Measurements from ENCODE around the gene GDPD3.

Gene GDPD3

DNA sequence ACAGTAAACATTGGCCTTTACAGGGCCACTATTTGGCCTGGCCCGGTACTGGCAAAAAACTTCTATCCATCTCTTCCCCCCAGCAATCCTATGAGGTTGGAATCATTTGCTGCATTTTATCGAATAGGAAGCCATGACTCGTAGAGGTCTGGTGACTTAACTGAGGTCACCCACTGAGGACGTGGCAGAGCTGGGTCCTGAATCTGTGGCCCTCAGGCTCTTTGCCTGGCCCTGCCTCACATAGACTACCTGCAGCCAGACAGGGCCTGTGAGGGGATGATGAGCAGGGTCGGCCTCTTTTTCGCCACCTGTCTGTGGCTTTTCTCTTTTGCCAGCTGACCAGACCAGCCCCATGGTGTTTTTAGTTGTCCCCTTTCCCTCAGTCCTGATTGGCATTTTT lies 35.7 kb downstream of the GDPD3 start:
- DNase-seq (ENCODE audit: low spot score), result no peak

DNA sequence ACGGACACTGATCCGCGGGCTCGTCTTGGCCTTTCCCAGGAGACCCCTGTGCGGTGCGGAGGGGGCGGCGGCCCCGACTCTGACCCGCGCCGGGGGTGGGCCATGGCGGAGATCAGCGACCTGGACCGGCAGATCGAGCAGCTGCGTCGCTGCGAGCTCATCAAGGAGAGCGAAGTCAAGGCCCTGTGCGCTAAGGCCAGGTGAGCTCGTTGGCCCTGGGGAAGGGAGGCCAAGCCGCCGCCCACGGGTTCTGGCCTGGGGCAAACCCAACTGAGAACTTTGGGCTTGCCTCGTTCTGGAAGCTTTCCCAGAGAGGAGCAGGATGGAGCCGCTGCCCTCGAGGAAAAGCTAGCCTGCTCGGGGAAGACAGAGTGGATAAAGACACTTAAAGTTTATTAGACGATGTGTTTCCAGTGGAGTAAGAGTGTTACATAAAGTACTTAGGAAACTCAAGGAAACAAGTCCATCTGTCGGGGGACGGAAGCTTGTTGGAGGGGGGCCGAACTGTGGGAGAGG lies 37.0 kb downstream of the GDPD3 start:
- peak; percentile 43 for DNase-seq (ENCODE audit: low spot score)

DNA sequence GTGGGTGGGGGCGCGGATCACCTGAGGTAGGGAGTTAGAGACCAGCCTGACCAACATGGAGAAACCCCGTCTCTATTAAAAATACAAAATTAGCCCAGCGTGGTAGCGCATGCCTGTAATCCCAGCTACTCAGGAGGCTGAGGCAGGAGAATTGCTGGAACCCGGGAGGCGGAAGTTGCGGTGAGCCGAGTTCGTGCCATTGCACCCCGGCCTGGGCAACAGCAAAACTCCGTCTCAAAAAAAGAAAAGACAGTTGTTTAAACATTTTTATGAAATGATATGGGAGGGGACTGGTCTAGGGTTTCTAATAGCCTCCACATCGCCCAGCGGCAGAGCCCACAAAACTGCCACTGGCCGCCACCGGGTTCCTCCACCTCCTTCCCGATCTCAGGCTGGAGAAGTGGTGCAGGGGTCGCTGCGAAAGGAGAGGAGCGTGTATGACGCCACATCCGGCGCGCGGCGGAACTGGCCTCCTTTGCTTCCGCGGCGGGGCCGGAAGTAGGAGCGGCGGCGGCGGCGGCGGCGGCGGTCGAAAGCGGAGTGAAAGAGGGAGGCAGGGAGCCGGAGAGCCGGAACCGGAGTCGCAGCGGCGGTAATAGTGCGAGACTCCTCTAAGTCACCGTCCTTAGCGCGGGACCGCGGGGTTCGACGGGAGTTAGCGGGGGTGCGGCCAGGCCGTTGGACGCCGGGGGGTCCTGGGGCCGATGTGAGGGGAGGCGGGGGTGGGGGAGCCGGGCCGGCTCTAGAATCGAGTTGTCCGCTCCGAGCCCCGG lies 37.6 kb downstream of the GDPD3 start, which contains the start of gene PPP4C:
Gene PPP4C (plus strand): TSS at position 492 of the 773 bp plus-strand sequence. CDS start 384 bp downstream, outside the sequence.
- DNase-seq (ENCODE audit: low spot score), result peak; percentile 90

DNA sequence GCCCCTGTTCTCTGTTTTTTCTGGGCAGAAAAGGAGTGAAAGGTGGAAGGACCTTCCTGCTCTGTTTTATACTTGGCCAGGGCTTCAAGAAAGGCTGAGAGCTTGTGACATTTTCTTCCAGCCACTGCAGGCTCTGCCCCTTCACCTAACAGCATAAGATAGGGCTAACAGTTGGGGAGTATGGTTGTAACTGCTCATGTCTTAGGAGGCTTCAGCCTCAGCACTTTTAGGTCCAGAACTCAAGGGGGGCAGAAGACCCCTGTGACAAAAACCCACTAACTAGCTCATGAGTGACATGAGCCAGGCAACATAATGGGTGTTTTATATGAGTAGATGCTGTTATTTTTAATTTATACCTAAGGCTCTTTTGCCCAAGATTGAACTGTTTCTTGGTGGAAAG lies 42.8 kb downstream of the GDPD3 start:
- DNase-seq (ENCODE audit: low spot score), result no peak

DNA sequence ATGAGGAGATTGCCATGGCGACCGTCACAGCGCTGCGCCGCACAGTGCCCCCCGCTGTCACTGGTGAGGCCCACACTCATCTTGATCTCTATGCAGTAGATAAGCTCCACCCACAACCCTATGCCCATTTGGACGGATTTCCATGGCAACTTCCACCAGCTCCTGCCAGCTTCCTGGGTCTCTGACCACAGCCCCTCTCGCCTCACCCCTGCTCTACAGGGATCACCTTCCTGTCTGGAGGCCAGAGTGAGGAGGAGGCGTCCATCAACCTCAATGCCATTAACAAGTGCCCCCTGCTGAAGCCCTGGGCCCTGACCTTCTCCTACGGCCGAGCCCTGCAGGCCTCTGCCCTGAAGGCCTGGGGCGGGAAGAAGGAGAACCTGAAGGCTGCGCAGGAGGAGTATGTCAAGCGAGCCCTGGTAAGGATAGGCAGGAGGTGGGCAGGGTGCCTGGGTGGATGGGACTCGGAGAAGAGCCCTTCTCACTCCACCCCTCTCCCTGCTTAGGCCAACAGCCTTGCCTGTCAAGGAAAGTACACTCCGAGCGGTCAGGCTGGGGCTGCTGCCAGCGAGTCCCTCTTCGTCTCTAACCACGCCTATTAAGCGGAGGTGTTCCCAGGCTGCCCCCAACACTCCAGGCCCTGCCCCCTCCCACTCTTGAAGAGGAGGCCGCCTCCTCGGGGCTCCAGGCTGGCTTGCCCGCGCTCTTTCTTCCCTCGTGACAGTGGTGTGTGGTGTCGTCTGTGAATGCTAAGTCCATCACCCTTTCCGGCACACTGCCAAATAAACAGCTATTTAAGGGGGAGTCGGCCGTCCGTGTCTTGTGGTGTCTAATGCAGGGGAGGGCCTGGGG lies 43.5 kb downstream of the GDPD3 start:
- no peak for DNase-seq (ENCODE audit: low spot score)

DNA sequence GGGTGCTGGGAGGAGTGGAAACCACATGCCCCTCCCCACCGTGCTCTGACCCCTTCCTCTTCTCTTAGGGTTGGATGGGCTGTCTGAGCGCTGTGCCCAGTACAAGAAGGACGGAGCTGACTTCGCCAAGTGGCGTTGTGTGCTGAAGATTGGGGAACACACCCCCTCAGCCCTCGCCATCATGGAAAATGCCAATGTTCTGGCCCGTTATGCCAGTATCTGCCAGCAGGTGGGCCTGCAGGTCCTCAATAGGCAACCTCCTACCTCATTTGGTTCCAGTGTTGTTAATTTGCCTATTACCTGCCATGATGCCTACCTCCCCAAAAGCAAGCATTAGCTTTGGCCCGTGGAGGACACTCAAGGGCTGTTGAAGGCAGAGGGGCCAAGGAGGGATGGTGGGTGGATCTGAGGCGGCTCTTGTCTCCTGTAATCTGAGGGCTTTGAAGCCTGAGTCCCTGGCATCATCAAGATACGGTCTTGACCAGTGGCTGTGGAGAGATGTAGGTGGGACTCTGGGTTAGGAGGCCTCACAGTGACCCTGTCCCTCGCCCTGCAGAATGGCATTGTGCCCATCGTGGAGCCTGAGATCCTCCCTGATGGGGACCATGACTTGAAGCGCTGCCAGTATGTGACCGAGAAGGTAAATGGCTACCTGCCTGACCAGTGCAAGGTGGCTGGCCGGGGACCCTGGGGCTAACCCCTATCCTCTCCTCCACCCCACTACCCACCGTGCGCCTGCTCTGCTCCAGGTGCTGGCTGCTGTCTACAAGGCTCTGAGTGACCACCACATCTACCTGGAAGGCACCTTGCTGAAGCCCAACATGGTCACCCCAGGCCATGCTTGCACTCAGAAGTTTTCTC lies 44.4 kb downstream of the GDPD3 start:
- DNase-seq (ENCODE audit: low spot score), result peak; percentile 73

DNA sequence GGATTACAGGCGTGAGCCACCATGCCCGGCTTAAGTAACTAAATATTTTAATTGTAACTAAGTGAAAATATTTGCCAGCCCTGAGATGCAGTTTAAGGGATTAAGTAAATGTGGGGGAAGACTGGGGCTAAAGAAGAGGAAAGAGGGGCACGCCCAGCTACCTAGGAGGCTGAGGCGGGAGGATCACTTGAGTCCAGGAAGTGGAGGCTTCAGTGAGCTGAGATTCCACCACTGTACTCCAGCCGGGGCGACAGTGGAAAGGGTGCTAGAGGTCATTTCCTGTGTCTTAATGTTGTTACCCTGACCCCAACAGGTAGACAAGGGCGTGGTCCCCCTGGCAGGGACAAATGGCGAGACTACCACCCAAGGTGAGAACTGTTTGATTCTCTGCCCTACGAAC lies 45.0 kb downstream of the GDPD3 start:
- DNase-seq (ENCODE audit: low spot score), result no peak

DNA sequence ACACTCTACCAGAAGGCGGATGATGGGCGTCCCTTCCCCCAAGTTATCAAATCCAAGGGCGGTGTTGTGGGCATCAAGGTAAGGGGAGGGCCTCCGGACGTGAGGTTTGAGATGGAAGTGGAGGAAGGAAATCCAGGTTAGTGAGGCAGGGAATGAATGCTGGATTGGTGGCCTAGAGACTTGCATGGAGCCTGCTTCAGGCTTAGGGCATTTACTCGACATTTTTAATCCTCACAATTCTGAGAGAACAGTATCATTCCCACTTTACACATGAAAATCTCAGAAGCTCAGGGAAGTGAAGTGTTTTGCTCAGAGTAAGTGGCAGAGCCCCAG lies 45.8 kb downstream of the GDPD3 start:
- DNase-seq (ENCODE audit: low spot score), result no peak

DNA sequence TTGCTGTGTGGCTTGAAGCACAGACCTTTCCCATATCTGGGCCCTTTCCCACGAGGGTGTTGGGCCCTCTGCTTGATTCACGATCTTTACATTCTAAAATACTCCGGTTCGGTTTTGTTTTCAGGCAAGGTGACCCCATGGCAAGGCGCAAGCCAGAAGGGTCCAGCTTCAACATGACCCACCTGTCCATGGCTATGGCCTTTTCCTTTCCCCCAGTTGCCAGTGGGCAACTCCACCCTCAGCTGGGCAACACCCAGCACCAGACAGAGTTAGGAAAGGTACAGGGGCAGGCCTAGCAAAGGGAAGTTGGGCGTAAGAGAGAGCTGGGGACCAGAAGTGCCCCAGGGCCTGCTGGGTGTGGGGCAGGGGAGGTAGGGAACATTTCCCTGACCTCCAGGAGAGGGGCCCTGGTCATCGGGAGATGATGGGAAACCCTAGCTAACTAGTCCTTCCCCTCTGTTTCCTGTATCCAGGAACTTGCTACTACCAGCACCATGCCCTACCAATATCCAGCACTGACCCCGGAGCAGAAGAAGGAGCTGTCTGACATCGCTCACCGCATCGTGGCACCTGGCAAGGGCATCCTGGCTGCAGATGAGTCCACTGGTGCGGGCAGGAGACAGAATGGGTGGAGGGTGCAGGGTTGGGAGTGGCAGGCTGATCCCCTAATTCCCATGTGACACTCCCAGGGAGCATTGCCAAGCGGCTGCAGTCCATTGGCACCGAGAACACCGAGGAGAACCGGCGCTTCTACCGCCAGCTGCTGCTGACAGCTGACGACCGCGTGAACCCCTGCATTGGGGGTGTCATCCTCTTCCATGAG lies 46.4 kb downstream of the GDPD3 start:
- no peak for DNase-seq (ENCODE audit: low spot score)

DNA sequence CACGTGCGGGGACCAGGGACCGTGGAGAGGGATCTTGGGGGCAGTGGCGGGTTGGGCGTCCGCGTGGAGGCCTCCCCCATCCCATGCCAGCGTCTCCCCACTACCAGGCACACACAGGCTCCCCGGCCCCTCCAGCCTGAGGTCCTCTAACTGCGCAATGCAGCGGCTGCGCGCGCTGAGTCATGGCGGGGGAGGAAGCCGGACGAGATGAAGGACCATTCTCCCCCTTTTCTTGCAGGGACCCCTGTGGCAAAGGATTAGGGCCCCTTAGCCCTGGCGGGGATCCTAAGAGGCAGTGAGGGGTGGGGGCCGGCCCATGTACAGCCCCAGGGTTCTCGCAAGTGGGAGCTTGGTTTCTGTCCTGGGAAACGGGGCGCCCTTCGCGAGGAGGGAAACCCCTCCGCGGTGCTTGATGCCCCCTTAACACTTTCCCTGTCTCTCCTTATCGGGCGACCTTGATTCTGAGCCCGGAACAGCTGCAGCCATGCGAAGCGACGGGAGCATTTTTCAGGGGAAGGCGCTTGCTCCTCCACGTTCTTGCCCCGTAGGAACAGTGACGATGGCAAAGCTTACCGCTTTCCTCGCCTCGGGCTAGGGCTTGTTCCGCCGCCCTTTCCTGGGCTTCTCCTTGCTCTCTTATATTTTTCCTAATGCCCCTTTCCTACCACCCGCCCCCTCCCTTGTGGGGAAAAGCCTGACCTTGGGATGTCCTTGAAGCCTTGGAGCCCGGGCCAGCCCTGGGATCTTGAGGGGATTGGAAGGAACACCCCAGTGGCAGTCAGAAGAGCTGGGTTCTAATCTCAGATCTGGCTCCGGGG lies 47.2 kb downstream of the GDPD3 start:
- DNase-seq (ENCODE audit: low spot score), result no peak

DNA sequence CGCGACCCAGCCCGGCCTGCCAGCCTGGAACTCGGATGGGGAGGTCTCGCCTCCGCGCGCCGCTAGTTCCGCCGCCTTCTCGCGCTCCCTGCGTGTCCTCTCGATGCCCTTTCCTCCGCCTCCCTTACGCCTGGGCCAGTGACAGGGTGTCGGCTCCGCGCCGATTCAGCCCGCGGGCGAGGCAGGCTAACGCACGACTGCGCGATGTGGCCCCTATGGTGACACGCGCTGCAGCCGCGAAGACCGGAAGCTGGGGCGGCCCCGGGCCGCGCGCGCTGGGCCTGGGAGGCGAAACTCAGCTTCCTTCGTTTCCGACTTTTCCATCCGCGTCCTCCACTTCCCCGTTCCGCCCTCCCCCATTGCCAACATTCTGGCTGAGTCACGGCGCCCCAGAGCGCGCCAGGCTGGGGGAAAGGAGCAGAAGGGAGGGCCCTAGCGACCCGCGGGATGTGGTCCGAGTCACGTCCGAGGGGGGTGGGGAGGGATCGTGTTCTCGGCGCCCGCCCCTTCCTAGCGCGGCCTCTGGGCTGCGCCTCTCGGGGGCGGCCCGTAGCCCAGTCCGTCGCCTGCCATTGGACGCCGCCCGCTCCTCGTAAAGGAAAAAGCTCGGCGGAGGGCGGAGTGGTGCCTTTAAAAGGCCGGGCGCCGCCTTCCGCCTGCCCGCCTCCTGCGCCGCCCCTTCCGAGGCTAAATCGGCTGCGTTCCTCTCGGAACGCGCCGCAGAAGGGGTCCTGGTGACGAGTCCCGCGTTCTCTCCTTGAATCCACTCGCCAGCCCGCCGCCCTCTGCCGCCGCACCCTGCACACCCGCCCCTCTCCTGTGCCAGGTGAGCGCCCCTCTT lies 48.0 kb downstream of the GDPD3 start, which contains the start of gene ALDOA:
Gene ALDOA (plus strand): TSS at position 659 of the 841 bp plus-strand sequence. CDS start 1,138 bp downstream, outside the sequence.
- DNase-seq (ENCODE audit: low spot score), result peak; percentile 96

DNA sequence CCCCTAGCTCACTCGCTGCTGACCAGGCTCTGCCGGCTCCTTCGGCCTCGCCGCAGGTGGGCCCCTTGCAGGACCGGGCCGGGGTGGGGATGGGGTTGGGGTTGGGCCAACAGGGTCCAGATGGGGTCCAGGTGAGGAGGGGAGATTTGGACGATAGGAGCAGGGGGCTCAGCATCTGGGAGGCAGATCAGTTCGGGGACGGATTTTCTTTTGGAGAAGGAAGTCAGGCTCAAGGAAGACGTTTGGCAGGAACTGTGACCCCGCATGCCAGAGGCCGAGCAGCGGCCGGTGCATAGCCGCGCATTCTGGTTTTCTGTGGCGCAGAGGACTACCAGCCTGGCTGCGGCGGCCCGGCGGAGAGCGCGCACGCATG lies 48.6 kb downstream of the GDPD3 start:
- DNase-seq (ENCODE audit: low spot score), result no peak

DNA sequence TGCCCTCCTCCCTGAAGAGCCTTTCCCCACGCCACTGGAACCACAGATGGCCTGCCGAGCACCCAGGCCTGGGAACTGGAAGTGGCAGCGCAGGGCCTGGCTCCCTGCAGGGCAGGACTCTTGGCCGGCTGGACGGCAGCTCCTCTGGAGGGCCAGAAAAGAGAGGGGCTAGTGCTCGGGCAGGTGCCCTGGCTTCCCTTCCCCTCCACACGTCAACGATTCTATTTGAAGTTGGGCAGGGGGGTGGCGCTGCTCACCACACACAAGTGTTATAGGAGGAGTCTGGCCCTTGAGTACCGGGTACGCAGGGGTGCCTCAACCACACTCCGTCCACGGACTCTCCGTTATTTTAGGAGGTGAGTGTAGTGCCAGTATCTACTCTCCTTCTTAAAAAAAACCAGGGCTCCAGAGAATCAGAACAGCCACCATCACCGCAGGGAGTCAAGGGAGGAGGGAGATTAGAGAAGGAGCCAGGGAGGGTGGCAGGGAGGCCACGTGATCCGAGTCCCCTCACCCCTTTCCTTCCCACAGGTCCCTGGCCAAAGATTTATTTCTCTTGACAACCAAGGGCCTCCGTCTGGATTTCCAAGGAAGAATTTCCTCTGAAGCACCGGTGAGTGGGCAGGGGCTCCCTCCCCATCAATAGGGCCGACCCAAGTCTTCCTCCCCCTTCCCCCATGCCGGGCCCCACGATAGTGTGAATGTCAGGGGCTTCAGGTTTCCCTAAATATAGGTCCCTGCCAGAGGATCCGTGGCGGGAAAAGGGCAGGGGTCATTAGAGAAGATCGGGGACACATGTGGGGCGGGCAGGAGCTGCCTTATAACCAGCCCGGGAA lies 49.2 kb downstream of the GDPD3 start:
- peak; percentile 88 for DNase-seq (ENCODE audit: low spot score)

DNA sequence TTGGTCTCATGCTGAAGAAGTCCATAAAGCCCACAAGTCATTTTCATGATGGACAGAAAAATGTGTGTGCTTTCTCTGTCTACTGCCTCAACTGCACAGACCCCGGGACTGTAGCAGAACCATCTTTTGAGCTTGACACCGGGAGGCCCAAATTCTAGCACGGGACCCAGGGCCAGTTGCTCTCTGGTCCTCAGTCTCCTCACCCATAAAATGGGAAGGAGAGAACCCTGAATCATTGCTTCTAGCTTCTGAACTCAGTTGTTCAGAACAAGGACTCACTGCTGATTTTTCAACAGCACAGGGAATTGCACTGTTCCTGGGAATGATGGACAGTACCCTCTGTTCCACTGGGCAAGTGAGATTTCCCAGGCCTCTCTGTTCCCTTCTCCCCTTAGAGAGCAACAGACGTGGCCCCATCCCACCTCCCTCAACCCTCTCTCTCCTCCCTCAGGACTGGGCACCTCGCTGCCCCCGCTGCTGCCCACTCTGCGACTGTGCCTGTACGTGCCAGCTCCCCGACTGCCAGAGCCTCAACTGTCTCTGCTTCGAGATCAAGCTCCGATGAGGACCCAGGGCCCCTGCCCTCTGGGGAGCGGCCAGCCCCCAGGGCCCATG lies 50.0 kb downstream of the GDPD3 start:
- DNase-seq (ENCODE audit: low spot score), result peak; percentile 17

DNA sequence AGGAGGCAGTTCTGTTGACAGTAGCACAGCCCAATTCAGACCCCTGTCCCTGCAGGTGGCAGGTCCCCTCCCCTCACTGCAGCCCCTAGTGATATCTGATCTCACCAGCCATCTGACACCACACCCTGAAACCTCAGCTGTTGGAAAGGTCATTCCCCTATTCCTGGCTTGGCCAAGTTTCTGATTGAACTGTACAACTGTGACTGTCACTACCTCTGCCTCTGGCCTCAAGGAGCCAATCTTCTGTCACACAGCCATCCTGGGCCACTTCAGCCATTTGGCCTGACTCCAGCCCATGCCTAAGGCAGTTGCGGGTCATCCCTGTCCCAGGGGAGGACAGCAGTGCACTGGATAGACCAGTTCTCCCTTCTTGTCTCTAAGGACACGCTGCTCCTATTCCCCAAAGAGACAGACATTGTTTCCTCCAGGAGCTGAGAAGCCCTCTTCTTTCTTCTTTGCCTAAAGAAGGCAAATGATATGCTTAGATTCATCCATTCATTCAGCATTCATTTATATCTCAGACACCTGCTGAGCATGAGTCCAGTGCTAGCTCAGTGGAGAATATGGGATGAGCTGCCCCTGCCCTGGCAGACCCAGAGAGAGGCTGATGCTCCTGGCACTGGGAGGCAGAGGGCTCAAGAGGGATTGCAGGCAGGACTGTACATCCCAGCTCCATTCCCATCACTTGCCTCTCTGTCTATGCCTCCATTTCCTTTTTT lies 52.3 kb downstream of the GDPD3 start:
- no peak for DNase-seq (ENCODE audit: low spot score)

DNA sequence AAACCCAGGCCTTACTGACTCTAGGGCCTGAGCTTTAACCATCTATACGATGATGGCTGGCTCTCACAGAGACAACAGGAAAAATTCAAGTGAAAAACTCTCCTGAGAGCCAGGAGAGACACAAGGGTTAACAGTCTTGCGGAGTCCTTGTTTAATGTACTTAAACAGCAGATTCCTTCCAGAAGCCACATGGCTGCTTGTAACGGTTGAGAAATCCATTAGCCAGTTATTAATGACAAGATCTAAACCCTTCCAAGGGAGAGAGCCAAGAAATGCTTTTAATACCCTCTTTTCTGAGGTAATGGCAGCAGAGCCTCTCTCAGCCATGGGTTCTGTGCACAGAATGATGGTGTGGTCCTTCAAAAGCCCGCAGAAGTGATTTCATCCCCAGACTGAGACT lies 53.0 kb downstream of the GDPD3 start:
- no peak for DNase-seq (ENCODE audit: low spot score)

DNA sequence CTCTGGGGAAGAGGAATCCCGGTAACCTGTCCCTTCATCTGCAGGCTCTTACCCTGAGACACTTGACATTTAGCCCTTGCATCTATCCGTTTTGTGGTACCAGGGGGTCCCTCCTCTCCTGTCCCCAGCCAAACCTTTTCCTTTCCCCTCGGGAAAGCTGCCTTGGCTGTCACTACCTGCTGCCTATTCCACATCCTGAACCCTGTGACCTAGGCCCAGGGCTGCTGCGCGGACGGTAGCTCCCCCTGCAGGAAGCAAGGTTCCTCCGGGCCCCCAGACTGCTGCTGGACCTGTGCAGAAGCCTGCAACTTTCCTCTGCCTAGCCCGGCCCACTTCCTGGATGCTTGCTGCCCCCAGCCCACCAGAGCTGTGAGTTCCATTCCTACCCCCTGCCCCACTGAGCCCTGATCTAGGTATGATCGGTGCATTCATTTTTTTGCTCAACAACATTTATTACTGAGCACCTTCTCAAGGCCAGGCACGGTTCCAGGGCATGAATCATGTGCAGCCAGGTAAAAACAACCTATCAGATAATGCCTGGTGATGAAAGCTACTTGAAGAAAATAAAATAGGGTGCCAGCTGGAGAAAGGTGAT lies 58.3 kb downstream of the GDPD3 start:
- peak; percentile 71 for DNase-seq (ENCODE audit: low spot score)
